Testis (tissue), 3 donors: Measurements from ENCODE around the gene CYTH2. TPM values are rescaled to one million over a fixed set of nuclear protein-coding genes. Genes with fewer than 3 reads are reported as not detected.

Experiments
- DNase-seq: peaks from one replicate; pipeline ENCODE4 v3.0.0-alpha.2; 2019
- H3K27ac ChIP-seq, 2 donors: fragments of 200-600 bp; sonication (generic); one replicate each; pipeline ENCODE4 v1.5.1; 2019
- H3K27me3 ChIP-seq: fragments of 200-600 bp; sonication (generic); one replicate; pipeline ENCODE4 v1.5.1; 2019
- H3K36me3 ChIP-seq: fragments of 200-600 bp; sonication (generic); one replicate; pipeline ENCODE4 v1.5.1; 2017; ENCODE audit warnings: low read depth; ENCODE audit errors: missing control alignments
- H3K4me1 ChIP-seq: fragments of 200-600 bp; sonication (generic); one replicate; pipeline ENCODE4 v1.5.1; 2019
- H3K4me3 ChIP-seq, 2 donors: fragments of 200-600 bp; sonication (generic); one replicate each; pipeline ENCODE4 v1.5.1; 2017 to 2019
- H3K9me3 ChIP-seq: fragments of 200-600 bp; sonication (generic); one replicate; pipeline ENCODE4 v1.5.1; 2017
- CTCF ChIP-seq, 3 experiments: fragments of 450-650 bp in 2 of 3; fragments of 200-600 bp in 1 of 3; sonication (generic) in 1 of 3; IDR thresholded peaks; one replicate each; pipeline ENCODE4 v1.5.1; 2016 to 2019; ENCODE audit warnings: antibody characterized with exemption in 3 of 3, mild to moderate bottlenecking in 2 of 3, moderate library complexity in 1 of 3
- POLR2A ChIP-seq: fragments of 450-650 bp; IDR thresholded peaks from one replicate; pipeline ENCODE4 v1.6.1; 2017; ENCODE audit warnings: antibody characterized with exemption, mild to moderate bottlenecking, moderate library complexity
- WGBS, 2 donors: methylation state at CpG; one replicate each; pipeline ENCODE4 v1.1.5; 2018; 5-methylcytosine and 5-hydroxymethylcytosine counted together
- intact Hi-C: fragments of 100-400 bp; cut with DNase I; formaldehyde crosslinking; loops from one replicate; pipeline ENCODE4 v1.15.1; 2023; ENCODE audit warnings: low total_unique reads
- polyA plus RNA-seq: library from polyadenylated mRNA; stranded (reverse); fragments of 350-450 nt; fragmentation: Illumina TruSeq; extraction: RNeasy Lipid Tissue Mini Kit (QIAGEN cat#74804); gene quantifications from one replicate; pipeline ENCODE4 v1.2.3, GENCODE V29; 2014; ENCODE audit warnings: low read depth, low replicate concordance; ENCODE audit not compliant: insufficient read depth
- total RNA-seq, 2 donors: library from RNA; depleted of rRNA; stranded (reverse); fragments of >200 nt; gene quantifications; one replicate each; pipeline ENCODE4 v1.2.3, GENCODE V29; 2016

CYTH2 gene
- total and polyA plus RNA-seq, 3 donors from 2014 or later = 92.7 to 132 (median 123) TPM

GRCh38 chr19:48477067-48477685 lies 8.0 kb downstream of the CYTH2 start:
- H3K4me3 ChIP-seq = no peak overlapping the region
- no peak overlapping the region for H3K27ac ChIP-seq
- intact Hi-C loops = no loop called here
- H3K36me3 ChIP-seq = no peaks in the 10 kb centered on the region
- no peaks in the 10 kb centered on the region for H3K27me3 ChIP-seq
- no peaks in the 10 kb centered on the region for H3K9me3 ChIP-seq
- 74 to 89% methylated on average over 6 to 10 of the region's 10 CpGs for WGBS, 2 donors
- no peaks in the 10 kb centered on the region for H3K4me1 ChIP-seq
- TF ChIP-seq CTCF (IDR thresholded peaks at IDR 0.05) (no peak), POLR2A (no peak)
- no peak for DNase-seq

DNA sequence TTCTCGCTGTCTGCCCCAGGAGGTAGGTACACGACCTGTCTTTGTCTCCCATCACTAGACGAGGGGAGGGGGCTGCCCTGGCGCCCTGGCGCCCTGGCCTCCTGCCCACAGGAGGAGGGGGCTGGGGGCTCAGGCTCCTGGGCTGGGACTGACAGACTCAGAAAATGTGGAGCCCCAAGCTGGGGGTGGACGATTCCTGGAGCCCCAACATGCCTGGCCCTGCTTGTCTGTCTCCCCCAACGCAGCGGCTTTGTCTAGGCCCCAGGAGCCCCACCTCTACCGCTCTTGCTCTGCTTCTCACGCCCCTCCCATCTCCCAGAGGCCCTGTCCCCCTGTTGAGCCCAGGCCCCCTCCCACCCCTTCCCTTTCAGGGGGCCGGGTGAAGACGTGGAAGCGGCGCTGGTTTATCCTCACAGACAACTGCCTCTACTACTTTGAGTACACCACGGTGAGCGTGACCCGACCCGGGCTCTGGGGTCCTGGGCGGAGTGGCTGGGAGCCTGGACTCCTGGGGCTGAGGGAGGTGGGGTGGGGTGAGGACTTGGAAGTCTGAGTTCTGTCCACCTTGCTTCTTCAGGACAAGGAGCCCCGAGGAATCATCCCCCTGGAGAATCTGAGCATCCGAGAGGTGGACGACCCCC lies 8.6 kb downstream of the CYTH2 start:
- H3K36me3 ChIP-seq = no peaks in the 10 kb centered on the region
- H3K4me3 ChIP-seq = no peak overlapping the region
- no peak overlapping the region for H3K27ac ChIP-seq
- intact Hi-C loops = no loop called here
- 81 to 82% methylated on average over 22 of the region's 22 CpGs for WGBS, 2 donors
- no peak for DNase-seq
- no peaks in the 10 kb centered on the region for H3K4me1 ChIP-seq
- no peak for TF ChIP-seq POLR2A
- no peak for TF ChIP-seq CTCF (IDR thresholded peaks at IDR 0.05)
- no peaks in the 10 kb centered on the region for H3K9me3 ChIP-seq
- no peaks in the 10 kb centered on the region for H3K27me3 ChIP-seq

GRCh38 chr19:48478339-48479256 lies 9.4 kb downstream of the CYTH2 start:
- H3K4me1 ChIP-seq = no peaks in the 10 kb centered on the region
- no peak overlapping the region for H3K27ac ChIP-seq
- TF ChIP-seq POLR2A = no peak
- TF ChIP-seq CTCF (IDR thresholded peaks at IDR 0.05) = no peak
- WGBS, 2 donors = 85 to 86% methylated on average over 21 to 29 of the region's 29 CpGs
- no peaks in the 10 kb centered on the region for H3K36me3 ChIP-seq
- no peak overlapping the region for H3K4me3 ChIP-seq
- intact Hi-C loops = no loop called here
- H3K27me3 ChIP-seq = no peaks in the 10 kb centered on the region
- H3K9me3 ChIP-seq = no peaks in the 10 kb centered on the region
- no peak for DNase-seq

- Histone ChIP-seq H3K36me3 (no peaks in the 10 kb centered on the region), H3K27ac (peak overlapping the region in 1 of 2 donors; percentile 85), H3K9me3 (no peaks in the 10 kb centered on the region), H3K4me1 (no peaks in the 10 kb centered on the region), H3K4me3 (no peak overlapping the region), H3K27me3 (no peaks in the 10 kb centered on the region)
- WGBS, 2 donors = 72 to 73% methylated on average over 4 to 7 of the region's 7 CpGs
- TF ChIP-seq POLR2A = no peak
- no peak for TF ChIP-seq CTCF (IDR thresholded peaks at IDR 0.05)
- no peak for DNase-seq
- intact Hi-C loops = no loop called here
Observed at GRCh38 chr19:48479686-48480085, 10.5 kb downstream of the CYTH2 start.
